ENCODE measurements around the gene ITGB3. TPM values are rescaled to one million over a fixed set of nuclear protein-coding genes. Genes with fewer than 3 reads are reported as not detected.
"Not testable (repeated sequence)": the region's sequence is repeated elsewhere in the genome, so short reads cannot be mapped to it uniquely, and the experiment has no call there.

The ITGB3 gene
- total RNA-seq, 3 donors from 2014 or later (not counting 1 experiment from before 2014, with no cell fraction given): 4.2 to 30.6 (median 11.6) TPM

DNA sequence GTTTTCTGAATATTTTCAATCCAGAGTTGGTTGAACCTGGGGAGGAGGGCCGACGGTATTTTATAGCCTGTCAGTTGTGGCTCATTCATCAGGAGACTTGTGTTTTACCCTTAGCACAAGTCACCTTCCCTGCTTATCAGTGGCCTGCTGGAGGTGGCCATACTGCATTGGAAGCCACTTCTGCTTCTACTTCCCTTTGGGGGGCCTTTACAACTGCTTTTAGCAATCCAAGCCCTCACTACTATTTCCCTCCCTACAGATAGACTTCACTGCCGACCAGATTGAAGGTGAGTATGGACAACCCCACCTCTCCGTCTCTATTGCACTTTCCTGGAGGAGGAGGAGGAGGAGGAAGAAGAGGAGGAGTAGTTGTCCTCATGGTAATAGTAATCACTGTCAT lies 40.1 kb upstream of the ITGB3 start:
- peaks cover 20% of the 10 kb centered on the region for H3K4me1 ChIP-seq (ENCODE audit: control insufficient read depth, insufficient read depth, low read length)
- no peaks in the 10 kb centered on the region for H3K36me3 ChIP-seq (ENCODE audit: control insufficient read depth, insufficient read depth, low read length)
- Mint-ChIP-seq H3K4me3 (no peak overlapping the region), H3K36me3 (no peaks in the 10 kb centered on the region), H3K27ac (no peak overlapping the region), H3K27me3 (ENCODE audit: low read depth in 2 of 2) (no peaks in the 10 kb centered on the region), H3K4me1 (peaks cover 7% of the 10 kb centered on the region in 2 donors), H3K9me3 (no peaks in the 10 kb centered on the region)
- intact Hi-C loops (cut with micrococcal nuclease): no loop called here
- H3K4me3 ChIP-seq (ENCODE audit: low read length): no peak overlapping the region
- 61% methylated on average over 2 of the region's 4 CpGs for WGBS (ENCODE audit: insufficient coverage)
- H3K9me3 ChIP-seq (ENCODE audit: control insufficient read depth, insufficient read depth, low read length): no peaks in the 10 kb centered on the region
- ATAC-seq (no peak), DNase-seq (no peak)
- H3K27me3 ChIP-seq (ENCODE audit: control insufficient read depth, insufficient read depth, low read length): no peaks in the 10 kb centered on the region
- no peak overlapping the region for H3K27ac ChIP-seq (ENCODE audit: low read length)
- TF ChIP-seq, protein P1, sequence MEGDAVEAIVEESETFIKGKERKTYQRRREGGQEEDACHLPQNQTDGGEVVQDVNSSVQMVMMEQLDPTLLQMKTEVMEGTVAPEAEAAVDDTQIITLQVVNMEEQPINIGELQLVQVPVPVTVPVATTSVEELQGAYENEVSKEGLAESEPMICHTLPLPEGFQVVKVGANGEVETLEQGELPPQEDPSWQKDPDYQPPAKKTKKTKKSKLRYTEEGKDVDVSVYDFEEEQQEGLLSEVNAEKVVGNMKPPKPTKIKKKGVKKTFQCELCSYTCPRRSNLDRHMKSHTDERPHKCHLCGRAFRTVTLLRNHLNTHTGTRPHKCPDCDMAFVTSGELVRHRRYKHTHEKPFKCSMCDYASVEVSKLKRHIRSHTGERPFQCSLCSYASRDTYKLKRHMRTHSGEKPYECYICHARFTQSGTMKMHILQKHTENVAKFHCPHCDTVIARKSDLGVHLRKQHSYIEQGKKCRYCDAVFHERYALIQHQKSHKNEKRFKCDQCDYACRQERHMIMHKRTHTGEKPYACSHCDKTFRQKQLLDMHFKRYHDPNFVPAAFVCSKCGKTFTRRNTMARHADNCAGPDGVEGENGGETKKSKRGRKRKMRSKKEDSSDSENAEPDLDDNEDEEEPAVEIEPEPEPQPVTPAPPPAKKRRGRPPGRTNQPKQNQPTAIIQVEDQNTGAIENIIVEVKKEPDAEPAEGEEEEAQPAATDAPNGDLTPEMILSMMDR (IDR thresholded peaks at IDR 0.05): no peak

DNA sequence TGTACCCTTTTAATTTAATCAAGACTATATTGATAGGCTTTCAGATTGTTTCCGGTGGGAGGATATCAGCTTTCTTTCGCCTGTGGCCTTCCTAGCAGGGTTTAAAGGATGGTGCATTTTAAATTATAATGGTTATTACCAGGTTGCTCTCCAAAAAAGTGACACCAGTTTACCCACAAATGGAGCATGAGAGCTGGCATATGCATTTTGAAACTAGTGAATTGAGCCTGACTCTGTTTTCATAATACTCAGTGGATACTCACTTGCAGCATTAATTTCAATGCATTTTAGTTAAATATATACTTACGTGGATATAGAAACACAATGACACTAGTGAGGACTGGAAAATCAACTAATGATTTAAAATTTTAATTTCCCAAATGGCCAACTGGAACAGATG lies 38.7 kb upstream of the ITGB3 start:
- H3K4me1 ChIP-seq (ENCODE audit: control insufficient read depth, insufficient read depth, low read length): peaks cover 34% of the 10 kb centered on the region
- no peak overlapping the region for H3K4me3 ChIP-seq (ENCODE audit: low read length)
- TF ChIP-seq, protein P1 (IDR thresholded peaks at IDR 0.05): no peak
- no peaks in the 10 kb centered on the region for H3K36me3 ChIP-seq (ENCODE audit: control insufficient read depth, insufficient read depth, low read length)
- no peaks in the 10 kb centered on the region for H3K9me3 Mint-ChIP-seq
- intact Hi-C loops (cut with micrococcal nuclease): no loop called here
- DNase-seq: no peak
- 80% methylated on average over 1 of the region's 3 CpGs for WGBS (ENCODE audit: insufficient coverage)
- no peaks in the 10 kb centered on the region for H3K36me3 Mint-ChIP-seq
- H3K27ac Mint-ChIP-seq: no peak overlapping the region
- peaks cover 18 to 20% of the 10 kb centered on the region in 2 donors for H3K4me1 Mint-ChIP-seq
- no peaks in the 10 kb centered on the region for H3K9me3 ChIP-seq (ENCODE audit: control insufficient read depth, insufficient read depth, low read length)
- H3K27me3 ChIP-seq (ENCODE audit: control insufficient read depth, insufficient read depth, low read length): no peaks in the 10 kb centered on the region
- H3K4me3 Mint-ChIP-seq: no peak overlapping the region
- H3K27ac ChIP-seq (ENCODE audit: low read length): no peak overlapping the region
- no peaks in the 10 kb centered on the region for H3K27me3 Mint-ChIP-seq (ENCODE audit: low read depth in 2 of 2)
- ATAC-seq: no peak

DNA sequence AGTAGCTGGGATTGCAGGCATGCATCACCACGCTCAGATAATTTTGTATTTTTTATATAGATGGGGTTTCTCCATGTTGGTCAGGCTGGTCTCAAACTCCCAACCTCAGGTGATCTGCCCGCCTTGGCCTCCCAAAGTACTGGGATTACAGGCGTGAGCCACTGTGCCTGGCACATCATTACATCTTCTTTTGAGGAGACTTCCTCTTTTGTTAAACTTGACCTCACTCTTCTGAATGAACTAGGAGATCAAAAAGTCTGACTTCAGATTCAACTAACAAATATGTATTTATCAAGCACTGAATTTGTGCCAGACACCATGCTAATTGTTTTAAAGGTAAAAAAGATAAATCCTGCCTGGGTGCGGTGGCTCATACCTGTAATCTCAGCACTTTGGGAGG lies 36.8 kb upstream of the ITGB3 start:
- H3K36me3 ChIP-seq (ENCODE audit: control insufficient read depth, insufficient read depth, low read length); H3K9me3 ChIP-seq (ENCODE audit: control insufficient read depth, insufficient read depth, low read length); H3K27me3 ChIP-seq (ENCODE audit: control insufficient read depth, insufficient read depth, low read length); intact Hi-C loops (cut with micrococcal nuclease); H3K36me3 Mint-ChIP-seq; H3K4me3 ChIP-seq (ENCODE audit: low read length); H3K27ac ChIP-seq (ENCODE audit: low read length); H3K4me3 Mint-ChIP-seq; H3K27me3 Mint-ChIP-seq (ENCODE audit: low read depth in 2 of 2); H3K9me3 Mint-ChIP-seq; DNase-seq; ATAC-seq: not testable (repeated sequence)
- peak overlapping the region in 1 of 2 donors; percentile 27 for H3K27ac Mint-ChIP-seq
- peaks cover 32 to 37% of the 10 kb centered on the region in 2 donors for H3K4me1 Mint-ChIP-seq
- H3K4me1 ChIP-seq (ENCODE audit: control insufficient read depth, insufficient read depth, low read length): peaks cover 52% of the 10 kb centered on the region
- 77% methylated on average over 4 of the region's 4 CpGs for WGBS (ENCODE audit: insufficient coverage)

DNA sequence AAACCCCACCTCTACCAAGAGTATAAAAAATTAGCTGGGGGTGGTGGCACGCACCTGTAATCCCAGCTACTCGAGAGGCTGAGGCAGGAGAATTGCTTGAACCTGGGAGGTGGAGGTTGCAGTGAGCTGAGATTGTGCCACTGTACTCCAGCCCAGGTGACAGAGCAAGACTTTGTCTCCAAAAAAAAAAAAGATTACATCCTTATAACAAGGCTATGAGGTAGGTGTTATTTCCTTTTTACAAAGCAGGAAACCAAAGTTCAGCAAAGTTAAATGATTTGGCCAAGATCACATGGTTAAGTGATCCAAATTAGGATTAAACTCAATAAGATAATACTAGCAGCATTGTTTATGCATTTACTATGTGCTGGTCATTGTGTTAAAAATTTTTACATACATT lies 36.3 kb upstream of the ITGB3 start:
- H3K27ac ChIP-seq (ENCODE audit: low read length); H3K36me3 ChIP-seq (ENCODE audit: control insufficient read depth, insufficient read depth, low read length); intact Hi-C loops (cut with micrococcal nuclease); H3K9me3 Mint-ChIP-seq; H3K36me3 Mint-ChIP-seq; H3K9me3 ChIP-seq (ENCODE audit: control insufficient read depth, insufficient read depth, low read length); H3K27me3 Mint-ChIP-seq (ENCODE audit: low read depth in 2 of 2); H3K4me3 ChIP-seq (ENCODE audit: low read length); H3K27me3 ChIP-seq (ENCODE audit: control insufficient read depth, insufficient read depth, low read length): not testable (repeated sequence)
- 90% methylated on average over 2 of the region's 2 CpGs for WGBS (ENCODE audit: insufficient coverage)
- H3K4me3 Mint-ChIP-seq: peak overlapping the region; percentile 37
- H3K4me1 Mint-ChIP-seq: peaks cover 32 to 41% of the 10 kb centered on the region in 2 donors
- H3K4me1 ChIP-seq (ENCODE audit: control insufficient read depth, insufficient read depth, low read length): peaks cover 52% of the 10 kb centered on the region
- H3K27ac Mint-ChIP-seq: peak overlapping the region in 1 of 2 donors; percentile 27
- ATAC-seq: peak; percentile 53 to 66 (median 63)
- peak in 1 of 2 donors; percentile 66 for DNase-seq
